HepG2 (cell line): ENCODE data around the gene PP2D1. TPM values are rescaled to one million over a fixed set of nuclear protein-coding genes. Genes with fewer than 3 reads are reported as not detected.

Source experiments
- ATRX ChIP-seq: sonication (generic); formaldehyde crosslinking; IDR thresholded peaks from 2 replicates; pipeline ENCODE4 v1.4.0; 2020; ENCODE audit warnings: missing genetic modification reagents, borderline replicate concordance
- CCDC6 ChIP-seq: sonication (generic); formaldehyde crosslinking; IDR thresholded peaks from 2 replicates; pipeline ENCODE4 v1.8.1; 2022; ENCODE audit warnings: mild to moderate bottlenecking, missing genetic modification reagents, moderate library complexity
- GATAD1 ChIP-seq: IDR thresholded peaks from 2 replicates; pipeline ENCODE4 v1.6.1; 2016; ENCODE audit warnings: missing genetic modification reagents, missing compliant biosample characterization
- HINFP ChIP-seq: sonication (generic); formaldehyde crosslinking; IDR thresholded peaks from 2 replicates; pipeline ENCODE4 v1.4.0; 2020; ENCODE audit warnings: low read depth, mild to moderate bottlenecking, missing genetic modification reagents
- MLX ChIP-seq: IDR thresholded peaks from 2 replicates; pipeline ENCODE4 v1.6.1; 2016
- MTF2 ChIP-seq: sonication (generic); formaldehyde crosslinking; IDR thresholded peaks from 2 replicates; pipeline ENCODE4 v1.5.0; 2020; ENCODE audit warnings: missing genetic modification reagents, borderline replicate concordance
- NFE2L1 ChIP-seq: sonication (generic); formaldehyde crosslinking; IDR thresholded peaks from 2 replicates; pipeline ENCODE4 v1.4.0; 2020; ENCODE audit warnings: missing genetic modification reagents, mild to moderate bottlenecking, borderline replicate concordance
- RORA ChIP-seq: sonication (generic); formaldehyde crosslinking; IDR thresholded peaks from 2 replicates; pipeline ENCODE4 v1.5.0; 2020; ENCODE audit warnings: mild to moderate bottlenecking, missing genetic modification reagents, moderate library complexity
- STAG1 ChIP-seq: sonication (generic); formaldehyde crosslinking; IDR thresholded peaks from 2 replicates; pipeline ENCODE4 v1.4.0; 2020; ENCODE audit warnings: missing genetic modification reagents
- STAT5B ChIP-seq: sonication (generic); formaldehyde crosslinking; IDR thresholded peaks from 2 replicates; pipeline ENCODE4 v1.4.0; 2020; ENCODE audit warnings: missing genetic modification reagents
- TSC22D2 ChIP-seq: sonication (generic); formaldehyde crosslinking; IDR thresholded peaks from 2 replicates; pipeline ENCODE4 v1.5.1; 2020; ENCODE audit warnings: missing genetic modification reagents, mild to moderate bottlenecking, borderline replicate concordance
- ZFP36 ChIP-seq: fragments of 150-350 bp; IDR thresholded peaks from 2 replicates; pipeline ENCODE4 v1.6.1; 2018; ENCODE audit warnings: borderline replicate concordance, low read length, low read depth; ENCODE audit not compliant: partially characterized antibody
- ZGPAT ChIP-seq: IDR thresholded peaks from 2 replicates; pipeline ENCODE4 v1.6.1; 2016; ENCODE audit warnings: mild to moderate bottlenecking
- ZNF318 ChIP-seq: sonication (generic); formaldehyde crosslinking; IDR thresholded peaks from 2 replicates; pipeline ENCODE4 v1.4.0; 2020; ENCODE audit warnings: mild to moderate bottlenecking, missing genetic modification reagents
- ZNF34 ChIP-seq: sonication (generic); formaldehyde crosslinking; IDR thresholded peaks from 2 replicates; pipeline ENCODE4 v1.4.0; 2020; ENCODE audit warnings: mild to moderate bottlenecking, missing genetic modification reagents, borderline replicate concordance
- ZNF446 ChIP-seq: sonication (generic); formaldehyde crosslinking; IDR thresholded peaks from 2 replicates; pipeline ENCODE4 v1.5.0; 2020; ENCODE audit warnings: mild to moderate bottlenecking, missing genetic modification reagents
- ZNF709 ChIP-seq: sonication (generic); formaldehyde crosslinking; IDR thresholded peaks from 2 replicates; pipeline ENCODE4 v1.5.0; 2020; ENCODE audit warnings: mild to moderate bottlenecking, missing genetic modification reagents
- ZNF724P ChIP-seq: sonication (generic); formaldehyde crosslinking; IDR thresholded peaks from 2 replicates; pipeline ENCODE4 v1.8.0; 2022; ENCODE audit warnings: missing genetic modification reagents, borderline replicate concordance
- polyA plus RNA-seq, 8 experiments: library from polyadenylated mRNA; depleted of rRNA in 3 of 8; stranded (reverse) in 7 of 8; unstranded in 1 of 8; fragments of >200 nt; fragmentation: Illumina TruSeq in 4 of 8; extraction: Trizol in 4 of 8; gene quantifications; 2 replicates each; pipeline versions ENCODE4 v1.2.1 to v1.2.3, GENCODE V29; 2011 to 2016; ENCODE audit warnings: low read depth in 4 of 8, missing spikeins in 1 of 8, mixed read lengths in 1 of 8; ENCODE audit not compliant: insufficient read depth in 1 of 8
- total RNA-seq, 5 experiments: library from RNA; depleted of rRNA; stranded (reverse); fragments of >200 nt; fragmentation: Illumina TruSeq; extraction: Trizol; gene quantifications; 2 replicates each; pipeline ENCODE4 v1.2.3, GENCODE V29; 2016; ENCODE audit warnings: low read depth in 1 of 5

Gene PP2D1
- total and polyA plus RNA-seq, 2 of the 13 experiments (the other 11 are each of a cell fraction or from before 2014, with no cell fraction given), result not detected

GRCh38 chr3:20039765-20040547 lies 27.9 kb upstream of the PP2D1 start, which contains the start of gene KAT2B (continued):
- TF ChIP-seq HINFP (CRISPR knock-in tag) (no peak), MLX (CRISPR knock-in tag) (no peak), NFE2L1 (CRISPR knock-in tag) (no peak), STAT5B (CRISPR knock-in tag) (no peak), CCDC6 (CRISPR knock-in tag) (no peak), ZNF446 (no peak), GATAD1 (no peak), TSC22D2 (CRISPR knock-in tag) (no peak), RORA (no peak), ATRX (no peak), ZNF724P (CRISPR knock-in tag) (no peak), MTF2 (no peak), ZNF318 (CRISPR knock-in tag) (no peak), STAG1 (CRISPR knock-in tag) (no peak), ZFP36 (no peak), ZNF34 (no peak), ZNF709 (no peak), ZGPAT (CRISPR knock-in tag) (peak; percentile 54; the same call in 1 of the 2 replicates)
